ENCODE data around the gene MAD1L1. TPM values are rescaled to one million over a fixed set of nuclear protein-coding genes. Genes with fewer than 3 reads are reported as not detected.

MAD1L1 gene
- total RNA-seq, 2 experiments from 2014 or later, result 157 to 160 TPM

GRCh38 chr7:2233926-2234325 lies 1.2 kb upstream of the MAD1L1 start:
- peak overlapping the region; percentile 83 for H3K4me3 Mint-ChIP-seq
- H3K4me3 ChIP-seq (ENCODE audit: low read length), result no peak overlapping the region
- no peak for DNase-seq
- no peak overlapping the region for H3K27ac ChIP-seq (ENCODE audit: low read depth in 1 of 2, low read length in 2 of 2)
- peaks cover 58% of the 10 kb centered on the region for H3K36me3 Mint-ChIP-seq (ENCODE audit: low read depth)
- H3K4me1 Mint-ChIP-seq (ENCODE audit: low read depth), result peaks cover 36% of the 10 kb centered on the region
- intact Hi-C loops (cut with DNase I, micrococcal nuclease), result loop anchor here in 1 of 2 experiments (2.0 to 5.0 kb wide), 3 partner anchors 79 to 1068 kb away; partner anchors contain the start of genes BRAT1, IQCE and SDK1
- H3K9me3 Mint-ChIP-seq, result no peaks in the 10 kb centered on the region
- ATAC-seq (ENCODE audit: poor library complexity), result no peak
- CTCF ChIA-PET, result no interaction called here
- no peaks in the 10 kb centered on the region for H3K9me3 ChIP-seq (ENCODE audit: control insufficient read depth in 1 of 2, insufficient read depth in 1 of 2, low read length in 2 of 2)
- peaks cover 31% of the 10 kb centered on the region for H3K36me3 ChIP-seq (ENCODE audit: insufficient read depth, low read length)
- POLR2A ChIA-PET, result no interaction called here
- H3K27me3 Mint-ChIP-seq, result no peaks in the 10 kb centered on the region
- H3K4me1 ChIP-seq (ENCODE audit: insufficient read depth, low read length), result peaks cover 34% of the 10 kb centered on the region
- H3K27ac Mint-ChIP-seq, result peak overlapping the region; percentile 49
- no peak for TF ChIP-seq CTCF (IDR thresholded peaks at IDR 0.05)
- no peaks in the 10 kb centered on the region for H3K27me3 ChIP-seq (ENCODE audit: control insufficient read depth in 1 of 2, insufficient read depth in 2 of 2, low read length in 2 of 2)

GRCh38 chr7:2231992-2232765 lies 566 bp downstream of the MAD1L1 start:
- Histone ChIP-seq H3K4me1 (ENCODE audit: insufficient read depth, low read length) (peaks cover 34% of the 10 kb centered on the region), H3K27me3 (ENCODE audit: control insufficient read depth in 1 of 2, insufficient read depth in 2 of 2, low read length in 2 of 2) (no peaks in the 10 kb centered on the region), H3K27ac (ENCODE audit: low read depth in 1 of 2, low read length in 2 of 2) (peak overlapping the region in 1 of 2 donors; percentile 67), H3K36me3 (ENCODE audit: insufficient read depth, low read length) (peaks cover 23% of the 10 kb centered on the region), H3K4me3 (ENCODE audit: low read length) (peak overlapping the region; percentile 78), H3K9me3 (ENCODE audit: control insufficient read depth in 1 of 2, insufficient read depth in 1 of 2, low read length in 2 of 2) (no peaks in the 10 kb centered on the region)
- no peak for TF ChIP-seq CTCF (IDR thresholded peaks at IDR 0.05)
- POLR2A ChIA-PET, result interaction anchor here (0.6 to 2.0 kb wide), 5 partner anchors 9 to 313 kb away, joined by 3 to 12 read pairs (median 3); partner anchors contain the start of genes MRM2 and NUDT1
- DNase-seq (peak in 6 of 14 experiments; percentile 6 to 49 (median 22)), ATAC-seq (ENCODE audit: poor library complexity) (peak; percentile 65)
- H3K4me3 Mint-ChIP-seq, result peak overlapping the region; percentile 85
- peaks cover 57% of the 10 kb centered on the region for H3K36me3 Mint-ChIP-seq (ENCODE audit: low read depth)
- intact Hi-C loops (cut with DNase I, micrococcal nuclease), result loop anchor here in 1 of 2 experiments (2.0 to 5.0 kb wide), 3 partner anchors 81 to 1070 kb away; partner anchors contain the start of genes BRAT1, IQCE and SDK1
- CTCF ChIA-PET, result interaction anchor here (1.1 to 1.3 kb wide), 2 partner anchors 9 to 116 kb away, joined by 3 read pairs; partner anchors contain the start of genes MRM2 and NUDT1
- no peaks in the 10 kb centered on the region for H3K27me3 Mint-ChIP-seq
- H3K9me3 Mint-ChIP-seq, result no peaks in the 10 kb centered on the region
- peak overlapping the region; percentile 52 for H3K27ac Mint-ChIP-seq
- H3K4me1 Mint-ChIP-seq (ENCODE audit: low read depth), result peaks cover 36% of the 10 kb centered on the region

GRCh38 chr7:2230882-2231281 lies 1.9 kb downstream of the MAD1L1 start:
- H3K4me1 ChIP-seq (ENCODE audit: insufficient read depth, low read length), result peaks cover 34% of the 10 kb centered on the region
- ChIA-PET POLR2A (no interaction called here), CTCF (no interaction called here)
- H3K27ac ChIP-seq (ENCODE audit: low read depth in 1 of 2, low read length in 2 of 2), result no peak overlapping the region
- Mint-ChIP-seq H3K27ac (no peak overlapping the region), H3K9me3 (no peaks in the 10 kb centered on the region), H3K4me1 (ENCODE audit: low read depth) (peaks cover 36% of the 10 kb centered on the region), H3K27me3 (no peaks in the 10 kb centered on the region), H3K4me3 (no peak overlapping the region), H3K36me3 (ENCODE audit: low read depth) (peaks cover 61% of the 10 kb centered on the region)
- H3K4me3 ChIP-seq (ENCODE audit: low read length), result no peak overlapping the region
- H3K36me3 ChIP-seq (ENCODE audit: insufficient read depth, low read length), result peaks cover 22% of the 10 kb centered on the region
- TF ChIP-seq CTCF (IDR thresholded peaks at IDR 0.05), result no peak
- H3K27me3 ChIP-seq (ENCODE audit: control insufficient read depth in 1 of 2, insufficient read depth in 2 of 2, low read length in 2 of 2), result no peaks in the 10 kb centered on the region
- DNase-seq (no peak), ATAC-seq (ENCODE audit: poor library complexity) (no peak)
- intact Hi-C loops (cut with DNase I, micrococcal nuclease), result loop anchor here in 1 of 2 experiments (5.0 kb wide), 2 partner anchors 326 to 1071 kb away; partner anchors contain the start of genes BRAT1, IQCE and SDK1
- no peaks in the 10 kb centered on the region for H3K9me3 ChIP-seq (ENCODE audit: control insufficient read depth in 1 of 2, insufficient read depth in 1 of 2, low read length in 2 of 2)
